Fibroblast of skin of back (primary cell): ENCODE measurements around the gene TNFAIP8.
"Not testable (repeated sequence)": the region's sequence is repeated elsewhere in the genome, so short reads cannot be mapped to it uniquely, and the experiment has no call there.

Experiments
- DNase-seq: peaks from one replicate; pipeline ENCODE4 v3.0.0-alpha.2; 2013

Gene TNFAIP8

DNA sequence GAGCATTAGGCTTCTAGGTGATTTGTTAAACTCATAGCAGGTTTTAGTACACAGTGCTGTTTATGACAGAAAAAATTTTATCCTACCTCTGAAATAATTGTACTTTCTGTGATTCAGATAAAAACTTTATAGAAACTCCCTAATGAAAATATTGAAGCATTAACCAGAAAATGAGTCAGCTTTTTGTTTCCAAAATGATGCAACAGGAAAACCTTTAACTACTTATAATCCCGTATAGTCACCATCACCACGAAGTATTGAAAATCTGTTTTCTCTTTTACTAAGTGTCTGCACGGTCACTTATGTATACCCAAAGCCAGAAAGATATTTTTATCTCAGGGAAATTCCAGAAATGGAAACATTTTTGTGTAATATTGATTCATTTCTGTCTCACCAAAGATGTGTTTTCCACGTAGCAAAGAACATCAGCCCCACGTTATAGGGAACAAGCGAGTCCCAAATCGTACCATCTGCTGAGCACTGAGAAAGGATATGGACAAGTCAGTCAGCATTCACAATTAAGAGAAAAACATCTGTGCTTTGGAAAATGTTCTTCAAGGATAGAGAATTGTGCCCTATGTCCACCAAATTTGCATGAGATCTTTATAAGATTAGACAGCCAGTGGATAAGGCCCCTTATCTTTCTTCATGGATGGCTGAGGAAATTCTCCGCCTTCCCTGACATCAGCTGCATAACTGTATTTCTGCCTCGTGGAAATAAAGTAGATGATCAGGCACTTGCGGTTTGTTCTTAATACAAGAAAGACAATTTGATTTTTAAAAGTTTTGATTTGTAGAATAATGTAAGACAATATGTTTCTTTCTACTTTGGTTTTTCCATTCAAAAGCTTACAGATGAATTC is 41.9 kb downstream of the TNFAIP8 start:
- peak; percentile 80 for DNase-seq

DNA sequence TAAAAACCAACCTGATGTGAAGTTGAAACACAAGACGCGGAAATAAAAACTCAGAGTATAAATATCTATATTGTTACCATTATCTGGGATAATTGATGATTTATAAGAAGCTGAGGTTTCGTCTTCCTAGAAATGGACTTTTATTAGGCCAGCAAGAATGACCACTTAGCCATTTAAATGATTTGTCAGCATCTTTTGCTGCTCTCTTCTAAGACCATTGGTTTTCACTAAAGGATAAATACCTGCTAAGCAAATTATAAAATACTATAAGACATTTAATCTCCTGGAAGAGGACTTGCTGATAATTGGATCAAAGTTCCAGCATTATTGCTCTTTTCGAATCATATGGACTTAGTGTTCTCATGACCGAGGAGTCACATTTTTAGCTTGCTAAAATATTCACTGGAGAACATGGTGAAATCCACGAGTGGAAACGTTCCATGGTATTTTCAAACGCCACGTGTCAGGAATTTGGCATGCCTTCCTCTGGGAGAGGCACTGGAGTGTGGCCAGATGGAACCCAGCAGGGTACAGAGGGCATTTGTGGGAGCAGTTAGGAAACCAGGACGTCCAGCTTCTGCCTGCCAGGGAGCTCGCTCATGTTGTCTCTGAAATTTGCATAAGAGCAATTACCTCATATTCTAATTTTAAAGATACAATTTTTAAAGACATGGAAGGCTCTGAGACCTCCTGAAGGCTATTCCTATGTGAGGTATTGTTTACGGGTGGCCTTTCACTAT is 43.1 kb downstream of the TNFAIP8 start:
- DNase-seq: peak; percentile 19

DNA sequence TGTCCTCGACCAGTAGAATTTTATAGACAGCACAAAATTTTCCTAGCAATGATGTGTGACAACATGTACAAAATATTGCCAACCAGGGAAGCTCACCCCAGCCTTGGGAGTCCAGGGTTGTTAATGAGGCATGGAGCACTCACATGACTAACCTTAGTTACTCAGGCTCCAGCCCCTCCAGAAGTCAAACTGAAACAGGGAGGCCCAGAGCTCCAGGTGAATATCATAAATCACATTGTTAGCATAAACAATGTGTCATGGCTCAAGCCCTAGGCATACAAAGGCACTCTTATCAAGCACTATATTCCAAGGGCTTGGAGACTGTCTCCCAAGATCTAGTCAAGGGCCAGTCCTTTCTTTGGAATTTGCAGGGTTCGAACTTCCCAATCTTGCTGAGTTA is 44.4 kb downstream of the TNFAIP8 start:
- DNase-seq: no peak

DNA sequence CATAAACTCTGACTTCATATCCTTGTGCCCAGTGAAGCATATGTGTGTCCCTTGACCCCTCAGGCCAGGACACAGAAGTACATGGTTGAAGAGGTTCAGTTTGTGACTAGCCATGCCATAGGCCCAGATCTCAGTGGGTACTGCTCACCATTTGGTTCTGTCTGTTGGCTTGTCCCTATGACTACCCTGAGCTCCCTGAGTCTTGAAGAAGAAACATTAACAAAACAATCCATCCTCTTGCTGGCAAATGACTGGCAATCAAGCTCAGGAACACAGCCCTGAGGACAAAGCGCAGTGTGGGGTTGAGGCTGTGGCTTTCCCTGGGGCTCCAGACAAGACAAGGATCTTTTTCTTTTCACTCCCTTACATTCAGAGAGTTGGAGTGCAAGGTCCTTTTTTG is 46.3 kb downstream of the TNFAIP8 start:
- no peak for DNase-seq

DNA sequence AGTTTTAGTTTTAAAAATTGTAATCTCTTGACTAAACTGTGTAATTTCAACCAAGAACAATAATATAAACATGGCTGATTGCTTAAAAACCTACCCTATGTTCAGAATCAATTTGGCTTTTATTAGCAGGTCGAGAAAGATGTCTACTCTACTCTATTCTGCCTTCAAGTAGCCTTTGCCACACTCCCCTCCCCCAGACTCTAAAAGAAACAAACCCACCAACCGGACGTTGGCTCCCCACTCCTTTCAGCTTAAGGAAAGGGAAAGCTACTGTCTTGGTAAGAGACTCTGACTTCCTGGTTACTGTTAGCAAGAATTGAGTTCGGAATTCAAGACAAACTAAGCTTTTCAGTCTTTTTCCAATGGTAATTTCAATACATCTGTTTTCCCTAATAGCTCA is 46.7 kb downstream of the TNFAIP8 start:
- no peak for DNase-seq

DNA sequence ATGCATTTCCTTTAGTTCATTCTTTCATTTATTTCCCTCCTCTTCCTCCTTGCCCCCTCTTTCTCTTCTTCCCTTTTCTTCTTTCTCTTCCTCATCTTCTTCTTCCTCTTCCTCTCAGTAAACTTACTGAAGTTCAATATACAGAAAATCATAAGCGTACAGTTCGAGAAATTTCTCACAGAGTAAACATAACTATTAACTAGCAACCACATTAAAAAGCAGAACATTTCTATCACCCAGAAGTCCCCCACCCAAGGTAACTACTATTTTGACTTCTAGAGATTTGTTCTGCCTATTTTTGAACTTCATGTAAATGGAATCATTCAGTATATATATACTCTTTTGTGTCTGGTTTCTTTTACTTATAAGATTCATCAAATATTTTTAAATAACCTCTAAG is 48.2 kb downstream of the TNFAIP8 start:
- DNase-seq: no peak

DNA sequence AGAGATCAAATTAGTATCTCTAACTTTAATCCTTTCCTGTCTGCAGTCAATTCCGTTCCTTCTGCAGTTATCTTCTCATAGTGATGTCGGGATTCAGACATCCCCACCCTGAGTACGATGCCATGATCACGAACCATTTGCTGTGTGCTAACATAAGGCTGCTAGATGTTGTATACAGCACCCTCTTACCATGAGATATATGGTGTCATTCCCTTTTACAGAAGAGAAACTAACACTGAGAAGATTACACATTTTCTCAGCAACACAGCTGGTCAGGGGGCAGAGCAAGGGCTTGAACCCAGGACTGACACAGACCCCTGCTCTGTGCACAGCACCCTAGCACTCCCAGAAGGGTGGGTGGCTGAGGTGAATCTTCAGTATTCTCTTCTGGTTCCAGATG is 49.6 kb downstream of the TNFAIP8 start:
- no peak for DNase-seq

DNA sequence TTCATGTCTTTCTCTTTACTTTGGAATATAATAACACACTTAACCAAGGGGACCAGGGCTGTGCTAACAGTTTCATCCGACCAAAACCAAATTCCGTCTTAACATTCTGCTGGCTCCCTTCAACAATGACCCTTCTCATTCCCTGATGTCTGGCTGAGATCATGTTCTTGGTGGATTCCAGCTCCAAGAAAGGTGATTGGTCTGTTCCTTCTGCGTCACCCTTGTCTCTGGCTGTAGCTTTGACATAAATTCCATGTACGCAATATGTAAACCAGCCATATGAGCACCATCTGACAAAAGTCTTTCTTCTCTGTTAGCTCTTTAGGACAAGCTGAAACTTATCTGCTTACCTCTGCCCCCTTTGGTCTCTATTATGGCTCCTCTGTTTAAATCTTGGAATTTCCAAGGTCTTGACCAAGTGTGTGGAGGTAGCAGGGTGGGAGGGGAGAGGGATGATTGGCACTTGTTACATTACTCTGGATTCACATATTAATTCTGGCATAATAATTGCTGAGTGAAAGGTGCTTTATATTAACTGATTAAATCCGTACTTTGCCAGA is 50.8 kb downstream of the TNFAIP8 start:
- no peak for DNase-seq

DNA sequence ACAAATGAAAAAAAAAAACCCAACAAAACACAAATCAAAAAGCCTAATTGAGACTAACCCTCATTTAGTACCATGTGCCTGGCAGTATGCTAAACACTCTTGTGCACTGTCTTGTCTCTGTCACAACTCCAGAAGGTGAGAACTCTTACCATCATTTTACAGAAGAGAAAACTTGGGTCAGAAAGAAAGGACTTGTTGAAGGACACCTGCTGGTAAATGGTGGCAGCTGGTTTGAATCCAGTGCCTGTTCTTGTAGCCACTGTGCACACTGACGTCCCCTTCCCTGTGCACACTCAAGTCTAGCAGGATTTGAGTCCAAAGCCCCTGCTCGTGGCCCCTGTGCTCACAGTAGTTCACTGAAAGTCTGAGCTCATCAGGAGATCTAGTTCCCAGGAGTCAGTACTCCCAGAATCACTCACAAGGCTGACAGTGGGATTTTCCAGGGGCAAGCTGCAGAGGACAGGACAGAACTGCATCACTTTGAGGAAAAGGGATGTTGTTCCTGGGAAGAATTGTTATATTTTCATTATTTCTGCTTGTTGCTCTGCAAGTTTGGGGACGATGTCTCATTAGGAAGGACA is 53.5 kb downstream of the TNFAIP8 start:
- DNase-seq: no peak

DNA sequence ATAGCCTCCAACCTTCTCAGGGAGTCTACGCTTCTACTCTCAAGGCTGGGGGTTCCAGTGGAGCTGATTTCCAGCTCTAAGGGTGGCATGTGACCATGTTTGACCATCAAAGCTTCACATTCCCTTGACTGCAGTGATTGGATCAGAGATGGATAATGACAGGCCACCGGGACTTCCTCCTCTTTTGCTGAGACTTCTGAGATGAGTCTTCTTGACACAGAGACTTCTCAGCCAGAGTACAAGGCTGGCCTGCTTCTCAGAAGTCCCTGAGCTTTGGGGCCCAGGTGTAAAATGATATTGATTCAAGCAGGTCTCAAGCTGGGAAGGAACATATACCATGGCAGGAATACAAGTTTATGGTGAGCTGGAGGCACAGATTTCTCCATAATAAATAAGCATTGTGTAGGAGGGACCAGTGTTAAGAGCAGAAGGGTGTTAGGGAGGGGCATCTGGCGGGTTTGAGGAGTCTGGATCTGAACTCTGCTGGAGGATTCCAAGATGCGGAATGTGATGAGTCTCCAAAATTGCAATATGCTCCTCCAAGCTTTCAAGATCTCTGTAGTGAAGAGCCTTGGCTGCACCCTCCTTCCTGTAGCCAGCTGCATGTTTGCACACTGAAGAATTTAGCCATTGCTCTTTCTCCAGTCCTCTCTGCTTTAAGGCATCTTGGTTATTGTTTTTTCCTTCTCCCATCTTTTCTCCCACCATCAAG is 54.8 kb downstream of the TNFAIP8 start:
- DNase-seq: peak; percentile 14

DNA sequence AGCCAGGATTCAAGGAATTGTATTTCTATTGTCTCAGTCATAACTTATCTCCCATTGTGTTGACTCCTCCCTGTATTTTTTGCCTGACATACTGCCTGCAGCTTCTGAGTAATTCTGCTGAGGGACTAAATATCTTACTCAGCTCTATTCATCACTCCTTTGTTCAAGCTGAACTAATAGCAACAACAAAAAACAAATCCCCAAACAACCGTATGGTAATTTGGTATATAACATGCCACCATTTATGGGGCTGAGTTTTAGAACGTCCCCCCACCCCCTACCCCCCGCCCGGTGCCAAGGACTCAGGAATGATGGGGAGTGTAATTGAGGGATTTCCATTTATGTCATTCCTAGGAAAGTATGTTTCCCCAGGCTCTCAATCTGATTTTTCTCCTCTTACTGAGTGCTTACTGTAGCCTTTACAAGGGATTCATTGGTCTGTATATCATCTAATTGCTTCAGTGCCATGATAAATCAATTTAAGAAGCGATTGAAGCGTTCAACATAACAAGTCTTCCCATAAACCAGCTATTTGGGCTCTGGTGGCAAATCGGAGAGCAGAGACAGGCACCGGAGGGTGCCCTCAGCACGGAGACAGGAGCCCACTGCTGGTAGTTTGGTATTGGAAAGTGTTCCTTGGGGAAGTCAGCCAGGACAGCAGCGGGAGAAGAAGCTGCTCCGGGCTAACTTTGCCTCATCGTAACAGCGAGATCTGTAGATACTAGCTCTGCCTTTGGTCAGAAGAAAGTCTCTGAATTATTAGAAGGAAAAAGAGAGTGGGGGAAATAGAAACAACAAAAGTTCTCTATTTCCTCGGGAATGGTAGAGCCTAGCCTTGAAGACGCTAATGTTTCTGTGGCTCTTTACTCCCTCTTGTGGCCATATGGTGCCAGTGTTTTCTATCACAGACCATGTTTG is 55.8 kb downstream of the TNFAIP8 start:
- DNase-seq: peak; percentile 76

DNA sequence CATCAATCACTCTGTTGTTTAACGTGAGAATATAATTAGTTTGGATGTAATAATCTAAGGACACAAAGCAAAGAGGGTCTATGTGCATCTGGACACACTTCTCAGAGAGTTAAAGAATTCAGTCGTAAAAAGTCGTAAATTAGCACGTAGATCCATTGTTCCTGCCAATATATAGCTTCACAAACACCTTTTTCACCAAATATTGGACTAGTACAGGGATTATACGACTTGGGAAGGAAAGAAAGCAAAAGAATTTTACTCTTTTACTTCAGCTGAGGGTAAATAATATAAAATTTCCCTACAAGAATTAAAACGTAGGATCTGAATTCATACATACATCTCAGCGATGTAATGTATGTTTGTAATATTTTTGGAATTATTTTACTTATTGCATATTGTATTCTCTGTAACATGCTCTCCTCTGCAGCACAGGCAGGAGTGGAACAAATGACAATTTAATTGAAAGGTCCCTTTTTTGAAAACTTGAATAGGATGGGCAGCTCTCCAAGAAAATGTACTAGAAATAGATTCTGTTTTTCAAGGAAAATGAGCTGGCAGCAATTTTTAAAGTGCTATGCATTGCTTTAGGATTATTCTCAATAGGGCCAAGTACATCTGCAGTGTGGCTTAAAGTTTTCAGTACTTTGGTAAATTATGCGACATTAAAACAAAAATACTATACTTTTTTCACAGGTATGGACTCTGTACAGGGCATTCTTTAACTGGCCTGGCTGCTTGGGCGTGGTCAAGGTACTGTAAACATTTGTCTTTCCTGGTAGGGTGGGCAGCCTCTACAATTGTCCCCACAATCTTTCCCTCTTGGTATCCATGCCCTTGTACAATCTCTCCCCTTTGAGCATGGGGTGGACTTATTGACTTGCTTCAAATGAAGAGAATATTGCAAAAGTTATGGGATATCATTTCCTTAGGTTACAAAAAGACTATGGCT is 56.7 kb downstream of the TNFAIP8 start:
- DNase-seq: no peak

DNA sequence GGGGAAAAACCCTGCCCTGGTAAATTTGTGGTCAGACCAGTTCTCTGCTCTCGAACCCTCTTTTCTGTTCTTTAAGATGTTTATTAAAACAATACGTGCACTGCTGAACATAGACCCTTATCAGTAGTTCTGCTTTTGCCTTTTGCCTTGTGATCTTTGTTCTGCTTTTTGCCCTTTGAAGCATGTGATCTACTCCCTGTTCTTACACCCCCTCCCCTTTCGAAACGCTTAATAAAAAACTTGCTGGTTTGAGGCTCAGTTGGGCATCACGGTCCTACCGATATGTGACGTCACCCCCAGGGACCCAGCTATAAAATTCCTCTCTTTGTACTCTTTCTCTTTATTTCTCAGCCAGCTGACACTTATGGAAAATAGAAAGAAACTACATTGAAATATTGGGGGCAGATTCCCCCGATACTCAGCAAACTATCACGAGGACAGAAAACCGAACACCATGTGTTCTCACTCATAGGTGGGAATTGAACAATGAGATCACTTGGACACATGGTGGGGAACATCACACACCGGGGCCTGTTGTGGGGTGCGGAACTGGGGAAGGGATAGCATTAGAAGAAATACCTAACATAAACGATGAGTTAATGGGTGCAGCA is 58.4 kb downstream of the TNFAIP8 start:
- not testable (repeated sequence) for DNase-seq

DNA sequence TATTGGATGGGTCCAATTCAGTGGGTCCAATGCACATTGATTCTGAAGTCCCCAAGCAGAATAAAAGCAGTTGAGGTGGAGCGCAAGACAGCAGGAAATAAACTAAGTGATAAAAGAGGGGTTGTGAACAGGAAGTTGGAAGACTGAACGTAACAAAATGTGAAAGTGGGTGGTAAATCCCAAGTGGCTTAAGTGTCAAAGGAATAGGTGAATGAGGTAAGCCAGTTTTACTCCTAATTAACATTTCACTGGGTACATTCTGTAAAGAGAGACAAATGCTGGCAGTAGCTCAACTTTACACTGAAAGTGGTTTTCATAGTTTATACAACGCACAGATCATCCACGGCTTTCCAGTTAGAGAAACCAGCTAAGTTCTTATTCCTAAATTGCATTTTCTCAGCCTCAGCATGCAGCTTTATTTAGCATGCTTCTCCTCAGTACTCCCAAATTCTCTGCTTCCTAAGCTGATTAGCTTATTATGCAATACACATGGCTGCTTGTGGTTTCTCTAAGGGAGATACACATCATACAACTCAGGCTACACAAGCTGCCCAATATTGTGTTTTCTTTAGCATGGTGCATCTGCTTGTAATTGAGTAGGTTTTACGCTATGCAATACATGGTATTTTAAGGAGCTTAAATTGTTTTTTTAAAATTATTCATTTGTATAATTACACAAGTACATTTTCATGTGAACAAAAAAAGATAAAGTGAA is 62.2 kb downstream of the TNFAIP8 start:
- DNase-seq: peak; percentile 71

DNA sequence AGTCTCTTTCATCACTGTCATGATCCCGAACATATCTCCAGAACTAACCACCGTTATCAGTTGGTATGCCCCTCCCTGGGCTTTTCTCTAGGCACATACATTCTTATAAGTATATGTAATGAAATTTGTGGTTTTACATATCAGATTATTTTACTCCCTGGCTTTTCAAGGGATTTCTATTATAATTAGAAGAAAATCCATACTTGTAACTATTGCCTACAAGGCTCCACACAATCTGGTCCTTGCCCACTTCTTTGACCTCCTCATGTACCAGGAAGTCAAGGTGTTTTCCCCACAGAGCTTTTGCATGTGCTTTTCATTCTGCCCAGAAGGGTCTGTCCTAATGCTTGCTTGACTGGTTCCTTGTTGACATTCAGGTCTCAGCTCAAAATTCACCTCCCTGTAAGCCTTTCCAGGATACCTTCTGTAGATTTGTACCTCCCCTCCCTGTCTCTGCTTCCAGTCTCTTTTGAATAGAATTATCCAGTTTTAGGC is 62.8 kb downstream of the TNFAIP8 start:
- peak; percentile 63 for DNase-seq

DNA sequence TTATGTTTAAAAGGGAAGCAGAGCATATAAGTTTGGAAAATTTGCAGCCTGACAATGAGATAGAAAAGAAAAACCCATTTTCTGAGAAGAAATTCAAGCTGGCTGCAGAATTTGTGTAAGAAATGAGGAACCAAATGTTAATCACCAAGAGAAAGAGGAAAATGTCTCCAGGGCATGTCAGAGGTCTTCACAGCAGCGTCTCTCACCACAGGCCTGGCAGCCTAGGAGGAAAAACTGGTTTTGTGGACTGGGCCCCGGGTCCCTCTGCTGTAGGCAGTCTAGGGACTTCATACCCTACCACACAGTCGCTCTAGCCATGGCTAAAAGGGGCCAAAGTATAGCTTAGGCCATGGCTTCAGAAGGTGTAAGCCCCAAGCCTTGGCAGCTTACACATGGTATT is 64.3 kb downstream of the TNFAIP8 start:
- DNase-seq: no peak

DNA sequence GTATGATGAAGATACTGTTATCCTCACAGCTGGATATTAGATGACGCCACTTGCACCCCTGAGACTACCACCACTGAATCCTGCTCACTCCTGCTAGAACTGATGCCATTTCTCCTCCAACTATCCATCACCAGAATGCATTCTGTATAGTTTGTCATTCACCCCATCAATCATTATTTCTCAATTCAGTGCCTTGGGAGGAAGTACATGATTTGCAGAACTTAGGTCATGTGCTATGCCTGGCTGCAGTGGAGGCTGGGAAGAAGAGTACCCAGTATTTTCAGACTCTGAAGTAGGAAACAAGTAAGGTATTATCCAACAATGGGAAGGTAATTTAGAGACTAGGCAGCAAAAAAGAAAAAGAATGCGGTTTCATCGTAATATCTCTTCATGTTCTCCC is 70.2 kb downstream of the TNFAIP8 start:
- DNase-seq: no peak

DNA sequence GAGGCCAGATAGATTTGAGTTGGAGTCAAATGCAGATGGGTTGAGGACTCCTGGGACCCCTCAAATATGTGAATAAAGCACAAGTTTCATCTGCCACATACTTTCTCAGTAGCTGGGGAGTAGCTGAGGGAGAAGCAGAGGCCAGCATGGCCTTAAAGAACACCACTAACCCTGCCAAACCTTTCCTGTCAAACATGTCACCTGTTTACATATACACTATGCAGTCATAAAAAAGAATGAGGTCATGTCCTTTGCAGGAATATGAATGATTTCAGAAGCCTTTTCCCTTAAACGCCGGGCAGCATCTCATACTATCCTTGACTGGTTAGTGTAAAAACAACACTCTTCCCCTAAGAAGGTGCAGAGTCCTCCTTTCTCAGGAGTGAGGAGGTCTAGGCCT is 71.2 kb downstream of the TNFAIP8 start:
- DNase-seq: no peak

DNA sequence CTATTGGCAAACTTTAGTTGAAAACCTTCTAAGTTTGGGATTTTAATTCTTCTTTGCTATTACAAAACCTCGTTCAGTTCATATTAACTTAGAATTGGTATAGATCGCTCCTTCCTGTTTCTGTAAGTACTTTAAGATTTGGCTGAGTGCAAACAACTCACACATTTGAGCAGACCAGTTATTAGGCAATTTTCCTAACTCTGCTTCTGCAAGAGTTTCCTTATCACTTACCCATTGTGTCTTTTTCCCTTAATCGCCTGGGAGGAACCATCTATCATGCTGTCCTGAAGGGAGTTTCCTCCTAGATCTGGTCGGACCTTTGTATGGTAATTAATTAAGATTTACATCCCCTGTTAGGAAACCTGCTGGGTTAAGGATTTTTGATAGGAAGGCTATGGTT is 71.8 kb downstream of the TNFAIP8 start:
- not testable (repeated sequence) for DNase-seq
